ENCODE data around the gene PSMD14. TPM values are rescaled to one million over a fixed set of nuclear protein-coding genes. Genes with fewer than 3 reads are reported as not detected.

PSMD14 gene
- total and polyA plus RNA-seq, 2 of the 8 experiments (the other 6 are each of a cell fraction or from before 2014, with no cell fraction given) = 53.9 to 88.7 TPM

GRCh38 chr2:161426922-161427663, 118.9 kb downstream of the PSMD14 start (continued):
- peak; percentile 80 for TF ChIP-seq RNF2 (IDR thresholded peaks at IDR 0.05; ENCODE audit: borderline replicate concordance, low read depth, low read length, missing control alignments, poor library complexity, severe bottlenecking)
- TF ChIP-seq SUZ12 (IDR thresholded peaks at IDR 0.05; ENCODE audit: low read length) = peak; percentile 93
- TF ChIP-seq, protein P1, sequence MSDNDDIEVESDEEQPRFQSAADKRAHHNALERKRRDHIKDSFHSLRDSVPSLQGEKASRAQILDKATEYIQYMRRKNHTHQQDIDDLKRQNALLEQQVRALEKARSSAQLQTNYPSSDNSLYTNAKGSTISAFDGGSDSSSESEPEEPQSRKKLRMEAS (IDR thresholded peaks at IDR 0.05) = peak; percentile 90
- no peak for TF ChIP-seq SIN3A (conservative IDR thresholded peaks at IDR 0.05 in 1 of 2, IDR thresholded peaks at IDR 0.05 in 1 of 2; ENCODE audit: low read depth in 1 of 2, low read length in 2 of 2)
- peak; percentile 86 for TF ChIP-seq EZH2 (IDR thresholded peaks at IDR 0.05; ENCODE audit: low read depth, low read length, severe bottlenecking)
- no peak for TF ChIP-seq CTBP2 (IDR thresholded peaks at IDR 0.05; ENCODE audit: borderline replicate concordance, insufficient read depth, insufficient read length, low read length)

All from H1 (cell line).